ENCODE measurements around the gene IL6. TPM values are rescaled to one million over a fixed set of nuclear protein-coding genes. Genes with fewer than 3 reads are reported as not detected.

The IL6 gene
- total and polyA plus RNA-seq, 2 of the 13 experiments (the other 11 are each of a cell fraction or from before 2014, with no cell fraction given) = not detected

- Histone ChIP-seq H3K4me1 (ENCODE audit: insufficient read depth, low read length) (no peaks in the 10 kb centered on the region), H3K4me2 (ENCODE audit: low read depth, low read length) (no peak overlapping the region), H4K20me1 (ENCODE audit: insufficient read depth, low read length) (no peaks in the 10 kb centered on the region), H3K36me3 (replicated peaks in 1 of 2; ENCODE audit: control insufficient read depth in 1 of 2, insufficient read depth in 2 of 2, low read length in 2 of 2) (no peaks in the 10 kb centered on the region), H3K9me3 (ENCODE audit: low read length) (no peaks in the 10 kb centered on the region), H3K9ac (ENCODE audit: insufficient read depth, low read depth, low read length) (no peak overlapping the region), H3K4me3 (replicated peaks in 1 of 3; ENCODE audit: insufficient read depth in 1 of 3, low read depth in 2 of 3, low read length in 3 of 3) (no peak overlapping the region), H3K27ac (ENCODE audit: extremely low read length, insufficient read depth, low read length) (no peak overlapping the region), H2AFZ (ENCODE audit: low read length) (no peak overlapping the region), H3K79me2 (ENCODE audit: insufficient read depth, low read length) (no peaks in the 10 kb centered on the region), H3K27me3 (ENCODE audit: control insufficient read depth in 1 of 2, insufficient read depth in 2 of 2, low read length in 2 of 2) (peaks cover 0 to 6% of the 10 kb centered on the region in 2 experiments; a peak in 1 of 5 replicates)
- DNase-seq (ENCODE audit: low spot score) (no peak), ATAC-seq (no peak), FAIRE-seq (no peak)
- TF ChIP-seq SMARCC2 (IDR thresholded peaks at IDR 0.05) (no peak), ZNF790 (CRISPR knock-in tag; IDR thresholded peaks at IDR 0.05; ENCODE audit: borderline replicate concordance) (no peak), LCORL (IDR thresholded peaks at IDR 0.05) (no peak), LCORL (CRISPR knock-in tag; IDR thresholded peaks at IDR 0.05) (no peak), MTF1 (CRISPR knock-in tag; IDR thresholded peaks at IDR 0.05) (no peak), ZNF549 (CRISPR knock-in tag; IDR thresholded peaks at IDR 0.05) (no peak), ZFY (CRISPR knock-in tag; IDR thresholded peaks at IDR 0.05) (no peak), CEBPB (IDR thresholded peaks at IDR 0.05; ENCODE audit: borderline replicate concordance, low read depth, low read length) (no peak), MTA1 (CRISPR knock-in tag; IDR thresholded peaks at IDR 0.05; ENCODE audit: borderline replicate concordance) (no peak), AGO1 (IDR thresholded peaks at IDR 0.05; ENCODE audit: low read depth, low read length, poor library complexity, severe bottlenecking) (no peak), NFYB (CRISPR knock-in tag; IDR thresholded peaks at IDR 0.05) (no peak), ZFP62 (CRISPR knock-in tag; IDR thresholded peaks at IDR 0.05) (no peak), FOXK2 (IDR thresholded peaks at IDR 0.05) (no peak), CERS6 (CRISPR knock-in tag; IDR thresholded peaks at IDR 0.05) (no peak), ZMAT5 (CRISPR knock-in tag; IDR thresholded peaks at IDR 0.05; ENCODE audit: borderline replicate concordance, low read depth) (no peak), THAP11 (CRISPR knock-in tag; IDR thresholded peaks at IDR 0.05) (no peak)
- in situ Hi-C loops (cut with HindIII; ENCODE audit: extremely low pct_ligation_motif_present, low pct_unique_long_range_greater_than_20kb) = no loop called here
- no TSS peak for BruUV-seq (replicated peaks)
- 27% methylated on average over 5 of the region's 5 CpGs for WGBS (ENCODE audit: low lambda C conversion rate)
- POLR2A ChIA-PET = no interaction called here
- CTCF ChIA-PET (ENCODE audit: low intra/inter-chr PET ratio, low total read pairs) = no interaction called here
- intact Hi-C loops (cut with micrococcal nuclease; ENCODE audit: unreplicated experiment) = no loop called here
Observed at GRCh38 chr7:22695476-22696132, 31.4 kb upstream of the IL6 start.

Measured in HepG2 (cell line).